ENCODE measurements around the gene MRPS9.

Gene MRPS9

DNA sequence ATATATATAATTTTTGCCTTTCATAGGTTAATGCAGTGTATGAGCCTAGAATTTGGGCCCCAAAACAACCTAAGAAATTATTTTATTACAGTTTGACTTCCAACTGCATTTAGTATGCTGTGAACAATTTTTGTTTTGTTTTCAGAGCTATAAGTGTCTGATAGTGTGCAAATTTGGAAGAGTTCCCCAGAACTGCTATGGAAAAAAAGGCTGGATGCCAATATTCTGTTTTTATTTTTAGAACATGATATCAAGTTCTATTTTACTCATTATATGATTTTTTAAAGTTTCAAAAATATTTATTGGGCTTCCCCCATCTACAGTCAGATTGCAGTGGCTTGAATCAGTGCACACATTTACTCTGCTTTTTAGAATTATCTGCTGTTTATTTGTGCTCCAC is 42.6 kb downstream of the MRPS9 start:
- no peak for DNase-seq

DNA sequence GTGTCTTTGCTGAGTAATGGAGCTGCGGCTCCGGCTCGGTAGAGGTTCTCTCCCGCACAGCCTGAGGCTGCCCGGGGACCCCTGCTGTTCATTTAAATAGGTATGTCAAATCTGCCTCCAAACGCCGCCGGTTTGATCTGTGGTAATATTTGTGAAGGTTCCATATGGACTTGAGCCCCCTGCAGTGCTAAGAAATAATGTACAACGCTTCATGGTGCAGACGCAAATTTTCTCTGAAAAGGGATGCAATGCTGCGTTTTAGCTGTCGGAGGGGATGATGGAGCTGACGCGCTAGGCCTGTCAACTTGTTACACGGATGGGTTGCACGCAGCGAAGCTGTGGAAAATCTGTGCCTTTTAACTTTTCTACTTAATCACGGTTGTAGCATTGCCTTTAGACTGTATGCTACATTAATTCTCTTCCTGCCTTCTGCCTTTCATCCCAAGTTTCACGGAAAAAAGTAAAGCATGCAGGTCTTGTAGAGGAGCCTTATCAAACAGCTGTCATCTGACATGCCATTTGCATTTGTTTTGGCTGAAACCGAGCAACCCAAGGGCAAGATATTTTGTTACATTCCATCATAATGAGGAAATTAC is 43.2 kb downstream of the MRPS9 start:
- no peak for DNase-seq

DNA sequence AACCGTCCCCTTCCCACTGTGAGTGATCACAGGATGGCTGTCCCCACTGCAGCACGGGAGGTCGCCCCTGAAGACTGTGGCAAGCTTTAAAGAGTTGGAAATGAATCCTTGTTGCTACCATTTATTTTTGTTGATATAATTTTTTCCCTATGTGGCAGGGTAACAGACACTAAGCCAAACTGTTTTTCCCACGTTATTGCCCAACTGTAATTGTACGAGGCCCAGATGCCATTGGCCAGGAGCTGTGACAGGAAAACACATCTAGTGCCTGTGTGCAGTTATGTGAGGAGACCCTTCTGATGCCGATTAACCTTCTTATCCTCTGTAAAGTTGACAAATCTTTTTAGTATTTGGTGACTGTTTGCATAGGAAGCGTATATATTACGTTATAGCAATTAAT is 44.2 kb downstream of the MRPS9 start:
- DNase-seq: no peak

DNA sequence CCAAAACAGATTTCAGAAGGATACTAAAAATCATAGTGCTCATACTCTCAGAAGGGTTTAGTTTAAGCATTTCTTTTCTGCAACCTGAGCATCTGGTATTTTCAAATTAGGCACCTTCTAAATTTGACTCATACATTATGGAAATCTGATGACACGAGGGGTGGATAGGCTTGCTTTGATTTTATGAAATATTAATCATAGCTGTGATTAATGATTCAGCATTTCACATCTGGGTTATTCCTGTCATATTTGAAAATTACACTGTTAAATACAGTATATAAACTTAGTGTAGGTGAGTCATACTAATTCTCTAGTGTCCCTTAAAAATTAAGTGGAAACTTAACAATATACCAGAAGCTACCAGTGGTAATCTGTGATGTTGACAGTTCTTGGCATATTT is 47.7 kb downstream of the MRPS9 start:
- DNase-seq: no peak

DNA sequence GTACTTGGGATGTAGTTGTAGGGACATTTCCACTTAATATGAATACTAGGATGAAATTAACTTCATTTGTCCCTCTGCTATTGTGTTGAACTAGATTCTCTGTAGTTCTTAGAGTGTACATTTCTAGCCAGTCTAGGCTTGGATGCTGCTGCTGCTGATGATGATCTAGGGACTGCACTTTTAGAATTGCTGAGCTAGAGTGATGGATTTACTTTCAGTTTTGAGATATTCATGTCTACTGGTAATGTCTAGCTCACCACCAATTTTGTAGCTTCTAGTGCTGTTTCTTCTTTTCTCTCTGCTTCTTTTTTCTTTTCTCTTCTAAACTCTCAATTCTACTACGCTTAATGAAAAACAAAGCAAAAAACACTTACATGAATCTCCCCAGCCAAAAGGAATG is 49.4 kb downstream of the MRPS9 start:
- no peak for DNase-seq

DNA sequence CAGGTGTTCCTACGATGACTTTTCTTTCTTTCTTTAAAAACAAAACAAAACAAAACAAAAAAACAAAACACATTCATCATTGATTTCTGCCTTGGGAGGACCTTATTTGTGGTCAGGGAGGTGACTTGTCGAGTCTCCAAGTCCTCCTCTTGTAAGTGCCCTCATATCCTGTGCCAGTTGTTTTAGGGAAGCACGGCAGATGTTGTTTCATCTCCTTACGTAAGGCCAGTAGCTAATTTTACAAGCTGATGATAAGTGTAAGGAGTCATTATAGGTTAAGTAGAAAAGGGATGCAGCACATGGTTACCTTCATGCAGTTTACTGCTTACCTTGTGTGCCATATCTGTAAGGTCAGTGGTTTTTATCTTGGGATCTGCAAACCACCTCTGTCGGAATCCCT is 52.2 kb downstream of the MRPS9 start:
- no peak for DNase-seq

DNA sequence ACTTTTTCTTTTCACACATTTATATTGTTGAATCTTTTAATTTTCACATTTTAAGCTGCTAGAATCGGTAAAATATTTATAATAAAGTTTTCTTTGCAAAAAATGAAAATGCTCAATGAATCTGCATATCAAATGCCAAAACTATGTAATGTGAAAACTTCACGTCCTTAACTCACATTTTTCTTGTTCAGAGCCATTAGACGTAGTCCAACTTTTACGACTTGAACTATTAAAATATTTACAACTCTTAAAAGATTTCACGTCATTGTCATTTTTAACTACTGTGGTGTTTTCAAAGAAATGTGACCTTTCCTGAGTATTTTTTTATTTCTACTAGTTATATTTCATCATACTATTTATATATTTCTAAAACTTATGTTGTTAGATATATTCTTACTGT is 54.9 kb downstream of the MRPS9 start:
- DNase-seq: no peak

DNA sequence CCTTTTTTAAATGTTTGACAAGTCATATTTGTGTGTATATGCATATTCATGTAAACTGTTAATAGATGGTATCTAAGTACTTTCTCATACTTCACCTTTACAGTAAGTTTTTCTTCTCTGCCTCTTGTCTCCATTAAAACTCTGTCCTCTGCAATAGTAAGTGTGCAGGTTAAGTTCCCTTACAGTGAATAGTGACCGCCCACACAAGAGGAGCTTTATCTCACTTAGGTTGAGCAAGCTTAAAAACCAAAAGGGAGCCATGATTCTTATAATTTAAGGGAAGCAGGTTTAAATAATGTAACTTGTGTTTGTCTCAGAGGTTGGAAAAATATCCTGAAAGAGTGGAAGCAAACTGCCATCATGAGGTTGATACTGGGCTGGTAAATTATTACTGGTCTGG is 61.3 kb downstream of the MRPS9 start:
- DNase-seq: no peak

DNA sequence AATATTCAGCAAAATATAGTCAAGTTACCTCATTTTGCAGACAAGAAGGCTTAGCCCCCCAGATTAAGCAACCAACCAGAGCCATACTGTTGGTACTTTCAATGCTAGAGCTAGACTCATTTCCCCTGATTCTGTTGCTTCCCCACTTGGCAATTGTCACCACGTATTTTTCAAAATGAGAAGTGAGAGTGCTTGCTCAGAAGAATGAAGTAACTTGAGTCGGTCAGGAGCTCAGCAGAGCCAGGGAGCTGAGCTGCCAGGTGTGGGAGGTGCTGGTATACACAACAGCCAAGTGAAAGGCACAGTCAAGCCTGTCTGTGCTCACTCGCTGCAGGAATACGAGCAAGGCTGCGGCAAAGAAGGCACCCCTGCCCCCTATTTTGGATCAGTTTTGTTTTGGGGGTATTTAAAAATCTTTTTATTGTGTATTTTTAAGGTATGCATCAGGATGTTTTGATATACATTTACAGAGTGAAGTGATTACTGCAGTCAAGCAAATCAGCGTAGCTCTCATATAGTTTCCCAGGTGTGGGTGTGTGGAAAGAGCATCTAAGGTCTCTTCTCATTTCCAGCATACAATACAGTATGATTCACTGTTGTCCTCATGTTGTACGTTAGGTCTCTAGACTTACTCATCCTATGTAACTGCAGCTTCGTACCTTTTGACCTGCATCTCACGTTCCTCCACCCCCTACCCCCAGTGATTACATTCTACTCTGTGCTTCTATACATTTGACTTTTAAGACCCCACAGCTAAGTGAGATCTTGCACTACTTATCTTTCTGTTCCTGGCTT is 62.4 kb downstream of the MRPS9 start:
- DNase-seq: no peak

DNA sequence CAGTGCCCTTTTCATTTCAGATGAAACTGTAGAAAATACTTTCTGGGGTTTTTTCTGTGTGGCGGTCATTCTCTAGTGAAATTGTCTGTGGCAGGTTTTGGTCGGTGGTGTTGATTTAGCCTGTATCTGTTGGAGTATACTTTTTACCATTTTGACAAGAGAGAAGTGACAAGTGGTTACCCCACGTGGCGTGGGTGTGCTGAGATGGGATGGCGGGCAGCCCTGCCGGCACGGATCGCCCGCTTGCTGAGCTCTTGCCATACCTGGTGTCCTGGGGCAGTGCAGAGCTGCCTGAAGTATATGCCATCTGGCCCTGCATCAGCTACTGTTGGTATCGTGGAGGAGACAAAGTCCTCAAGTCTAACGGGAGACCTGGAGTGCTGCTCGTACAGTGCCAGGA is 64.1 kb downstream of the MRPS9 start:
- no peak for DNase-seq

DNA sequence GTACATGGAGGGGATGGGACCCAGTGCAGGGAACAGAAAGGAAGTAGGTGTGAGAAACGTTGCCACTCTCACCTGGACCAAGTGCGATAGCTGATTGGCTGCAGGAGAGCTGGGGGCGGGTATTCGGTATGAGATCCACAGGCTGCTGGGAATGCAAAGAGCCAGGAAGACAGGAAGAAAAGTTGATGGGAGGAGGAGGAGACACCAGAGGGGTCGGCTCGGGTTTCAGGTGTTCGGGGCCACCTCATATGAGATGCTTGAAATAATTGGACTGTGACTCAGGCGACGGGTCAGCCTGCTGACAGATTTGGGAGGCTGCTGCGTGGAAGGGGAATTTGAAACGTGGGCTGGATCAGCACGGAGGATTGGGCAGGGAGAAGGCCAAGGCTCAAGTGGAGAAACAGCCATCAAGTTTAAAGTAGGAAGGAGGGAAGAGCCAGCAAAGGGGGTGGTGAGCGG is 65.1 kb downstream of the MRPS9 start:
- no peak for DNase-seq

DNA sequence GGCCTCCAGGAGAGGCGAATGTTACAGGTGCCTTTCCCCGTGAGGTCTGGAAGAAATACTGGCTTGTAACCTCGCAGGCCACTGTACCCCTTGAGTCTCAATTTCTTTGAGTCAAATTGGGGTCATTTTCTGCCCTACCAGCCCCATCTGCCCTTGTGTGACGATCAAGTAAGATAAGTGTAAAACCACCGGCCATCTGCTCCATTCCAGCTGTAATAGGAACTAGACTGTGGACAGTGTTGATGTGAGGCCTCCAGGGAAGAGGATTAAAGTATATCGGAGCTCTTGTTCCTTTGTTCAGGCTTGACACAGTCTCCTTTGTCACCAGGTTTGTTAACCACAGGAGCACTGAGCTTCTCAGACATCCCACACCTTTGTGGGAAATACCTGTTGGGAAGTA is 65.6 kb downstream of the MRPS9 start:
- no peak for DNase-seq

DNA sequence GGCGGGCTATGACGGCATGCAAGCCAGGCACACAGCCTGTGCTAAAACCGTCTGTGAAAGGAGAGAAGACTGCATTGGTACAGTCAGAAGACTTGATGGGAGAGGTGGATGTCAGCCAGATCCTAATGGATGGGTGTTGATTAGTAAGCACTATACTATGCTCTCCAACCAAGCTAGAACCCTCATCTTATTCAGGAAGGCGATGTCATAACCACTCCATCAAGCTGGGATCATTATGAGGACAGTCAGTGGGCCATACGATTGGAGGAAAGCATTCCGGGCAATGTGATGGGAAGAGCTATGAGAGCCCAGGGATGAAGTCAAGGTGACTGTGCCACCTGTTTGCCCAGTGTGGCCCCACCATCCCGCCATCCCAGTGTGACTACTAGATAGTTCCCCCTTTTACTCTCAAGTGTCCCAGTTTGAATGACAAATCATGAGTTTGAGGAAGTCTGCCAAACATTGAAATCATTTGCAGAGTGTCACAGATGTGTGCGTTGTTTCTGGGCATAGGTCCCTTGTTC is 66.4 kb downstream of the MRPS9 start:
- DNase-seq: no peak

DNA sequence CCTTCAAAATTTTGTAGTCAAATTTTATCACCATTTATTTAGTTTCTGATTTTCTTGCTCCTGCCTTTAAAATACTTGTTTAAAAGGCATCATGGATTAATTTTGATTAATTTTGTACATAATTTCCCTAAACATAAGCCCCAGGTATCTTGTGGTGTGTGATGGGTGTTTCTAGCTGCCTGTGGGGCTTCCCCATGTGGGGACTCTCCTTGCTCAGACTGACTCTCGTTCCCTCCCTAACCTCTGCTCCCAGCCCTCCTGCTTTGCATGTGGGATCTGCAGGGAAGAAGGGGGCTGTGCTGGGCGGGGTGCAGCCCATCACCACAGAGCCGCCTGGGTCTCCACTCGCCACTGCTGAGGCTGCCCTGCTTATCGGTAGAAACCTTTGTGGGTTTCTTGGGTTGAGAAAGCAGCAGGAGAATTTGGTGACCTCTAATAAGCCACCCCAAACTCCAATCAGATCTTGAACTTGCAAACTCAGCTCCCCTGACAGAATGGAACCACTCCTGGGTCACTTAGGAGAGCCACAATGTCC is 72.5 kb downstream of the MRPS9 start:
- no peak for DNase-seq

DNA sequence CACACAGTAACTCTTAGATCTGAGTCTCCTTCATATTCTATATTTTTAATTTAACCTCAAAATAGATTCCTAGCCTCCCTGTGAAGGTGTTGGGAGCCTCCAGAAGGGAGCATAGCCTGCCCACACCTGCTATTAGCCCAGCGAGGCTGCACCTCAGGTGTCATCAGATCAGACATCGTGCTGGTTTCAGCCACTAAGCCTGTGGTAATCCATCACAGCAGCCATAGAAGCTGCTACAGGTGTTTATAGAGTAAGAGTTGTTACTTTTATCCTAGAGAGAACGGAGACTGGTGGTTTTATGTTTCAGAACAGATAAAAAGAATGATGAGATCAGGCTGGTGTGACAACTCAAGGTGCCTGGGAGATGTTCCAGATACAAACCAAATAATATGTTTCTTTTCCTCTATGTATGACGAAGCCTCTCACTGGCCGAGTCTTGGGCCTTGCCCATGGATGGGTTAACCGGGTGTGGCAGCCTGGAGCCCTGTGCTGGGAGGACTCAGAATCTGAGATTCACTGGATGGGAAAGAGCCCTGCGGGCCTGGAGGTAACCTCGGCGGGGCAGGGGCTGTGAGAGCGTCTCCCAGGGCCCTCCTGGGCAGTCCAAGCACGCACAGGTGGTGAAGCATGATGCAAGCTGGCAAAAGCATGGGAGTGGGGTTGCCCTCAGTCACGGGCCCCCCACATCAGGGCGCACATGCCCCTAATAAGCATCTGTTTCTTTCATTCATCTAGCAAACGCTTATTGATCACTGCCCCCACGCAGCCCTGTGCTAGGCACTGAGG is 73.7 kb downstream of the MRPS9 start:
- no peak for DNase-seq

DNA sequence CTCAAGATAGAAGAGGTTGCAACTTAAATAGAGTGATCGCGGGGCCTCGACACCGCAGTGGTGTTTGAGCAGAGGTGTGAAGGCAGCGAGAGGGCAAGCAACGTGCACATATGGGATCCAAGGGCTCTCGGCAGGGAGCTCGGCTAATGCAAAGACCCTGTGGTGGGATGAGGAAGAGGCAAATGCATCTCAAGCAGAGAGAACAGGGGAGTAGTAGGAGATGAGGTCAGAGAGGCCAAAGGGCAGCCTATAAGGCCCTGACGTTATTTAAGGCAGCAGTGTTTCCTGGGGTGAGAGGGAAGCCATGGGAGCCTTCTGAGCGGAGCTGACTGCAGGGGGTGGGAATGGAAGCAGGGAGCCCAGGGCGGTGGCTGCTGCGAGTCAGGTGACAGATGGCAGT is 74.5 kb downstream of the MRPS9 start:
- DNase-seq: no peak

DNA sequence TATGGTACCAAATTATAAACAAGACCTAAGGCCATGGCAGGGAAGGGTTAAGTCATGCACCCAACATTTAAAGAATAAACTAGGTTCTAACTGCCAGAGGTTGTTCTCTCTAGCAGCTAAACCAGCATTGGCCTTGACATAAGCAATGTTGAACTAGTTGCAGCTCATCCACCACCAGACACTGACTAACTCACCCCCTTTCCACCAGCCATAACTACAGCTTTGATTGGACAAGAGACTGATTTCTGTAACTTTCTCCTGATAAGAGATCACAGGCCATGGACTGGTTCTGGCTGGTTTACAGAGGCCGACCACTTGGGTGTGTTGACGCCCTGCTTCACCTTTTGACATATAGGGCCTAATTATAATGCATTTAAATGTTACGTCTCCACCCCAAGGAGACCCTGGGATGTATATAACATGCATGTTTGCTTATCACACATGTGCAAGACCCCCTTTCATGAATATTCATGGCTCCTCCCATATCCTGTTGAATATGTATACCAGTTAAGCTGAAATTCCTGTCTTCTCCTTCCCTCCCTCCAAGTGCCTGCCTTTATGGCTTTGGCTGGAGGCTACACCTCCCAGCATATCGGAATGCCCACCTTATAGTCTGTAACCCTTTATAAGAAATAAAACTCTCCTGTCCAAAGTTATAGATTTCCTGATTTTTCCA is 75.9 kb downstream of the MRPS9 start:
- no peak for DNase-seq

DNA sequence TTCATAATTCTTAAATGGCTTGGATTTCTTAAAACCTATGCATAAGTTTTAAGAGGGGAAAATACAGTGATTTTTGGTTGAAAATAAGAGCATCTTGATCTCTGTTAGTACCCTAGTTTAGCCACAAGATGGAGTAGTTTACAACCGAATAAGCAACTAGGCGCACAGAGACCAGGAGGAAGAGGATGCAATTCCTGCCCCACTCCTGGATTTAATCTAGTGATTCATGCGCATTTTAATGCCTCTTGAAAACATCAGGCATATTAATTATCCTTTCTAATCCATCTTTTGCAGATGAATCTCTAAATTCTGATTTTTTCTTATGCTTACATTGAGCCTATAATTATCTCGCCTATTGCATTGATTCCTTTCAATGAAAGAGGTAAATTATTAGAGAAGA is 76.7 kb downstream of the MRPS9 start:
- peak; percentile 65 for DNase-seq

DNA sequence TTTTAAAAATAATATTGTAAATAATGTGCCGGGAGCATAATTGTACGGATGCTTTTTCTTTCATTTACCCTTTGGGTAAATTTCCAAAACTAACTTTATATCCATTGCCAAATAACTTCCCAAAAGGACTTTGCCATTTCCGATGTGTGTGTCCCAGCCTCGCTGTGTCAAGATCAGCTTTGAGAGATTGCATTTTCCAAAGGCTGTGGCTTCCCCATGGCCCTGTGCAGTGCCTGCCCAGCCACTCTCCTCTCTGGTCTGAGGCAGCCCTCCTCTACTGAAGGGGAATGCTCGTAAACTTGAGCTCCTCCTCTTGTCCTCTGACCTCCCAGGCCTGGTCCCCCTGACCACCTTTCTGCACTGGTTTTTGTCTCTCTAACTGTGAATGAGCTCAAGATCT is 78.5 kb downstream of the MRPS9 start:
- no peak for DNase-seq

DNA sequence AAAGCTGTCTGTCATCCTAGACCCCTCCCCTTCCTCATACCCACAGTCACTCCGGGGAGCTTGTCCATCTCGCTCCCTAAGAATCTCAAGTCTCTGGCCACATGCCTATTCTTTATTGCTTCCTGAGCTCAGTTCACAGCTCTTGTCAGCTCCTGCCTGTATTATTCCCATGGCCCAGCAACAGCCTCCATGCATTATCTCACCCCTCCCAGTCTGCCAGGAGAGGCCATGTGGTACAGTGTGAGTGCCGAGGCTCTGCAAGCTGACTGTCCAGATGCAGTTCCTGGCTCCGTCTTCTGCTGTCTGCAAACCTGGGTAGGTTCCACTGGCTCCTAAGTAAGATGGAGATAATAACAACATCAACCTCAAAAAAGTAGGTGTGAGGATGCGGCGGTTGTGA is 79.7 kb downstream of the MRPS9 start:
- DNase-seq: no peak

DNA sequence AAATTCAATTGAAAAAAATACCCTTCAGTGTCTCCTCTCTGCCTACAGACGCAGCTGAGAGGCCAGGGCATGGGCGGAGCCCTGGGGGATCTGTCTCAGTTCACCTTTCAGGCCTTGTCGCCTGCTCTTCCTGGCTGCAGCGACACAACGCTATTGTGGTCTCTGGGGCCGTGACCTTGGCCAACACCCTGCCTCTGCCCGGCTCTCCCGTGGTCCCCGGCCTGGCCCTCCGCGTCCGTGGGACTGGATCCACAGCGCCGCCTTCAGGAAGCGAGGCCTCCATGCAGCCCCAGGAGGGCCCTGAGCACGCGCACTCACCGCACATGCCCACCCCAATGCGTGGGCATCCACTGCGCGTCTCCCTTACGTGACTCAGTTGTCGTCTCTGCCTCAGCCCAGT is 81.1 kb downstream of the MRPS9 start:
- no peak for DNase-seq

DNA sequence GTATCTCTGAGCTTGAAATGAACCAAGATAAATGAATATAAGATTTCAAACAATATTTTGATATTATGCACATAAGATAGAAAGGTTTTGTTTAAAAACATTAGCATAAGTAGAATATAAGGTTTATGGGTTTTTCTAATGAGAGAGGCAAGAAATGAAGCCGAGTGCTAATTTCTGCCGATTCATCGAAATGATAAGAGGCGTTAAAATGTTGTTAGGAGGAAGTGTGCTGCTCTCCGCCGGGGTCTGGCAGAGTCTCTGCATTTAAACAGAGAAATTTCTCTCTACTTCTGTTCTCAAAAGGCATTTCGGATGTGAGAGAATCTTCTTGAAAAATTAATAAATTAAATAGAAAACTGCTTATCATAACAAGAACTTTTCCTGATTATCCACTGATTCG is 83.6 kb downstream of the MRPS9 start:
- DNase-seq: no peak

DNA sequence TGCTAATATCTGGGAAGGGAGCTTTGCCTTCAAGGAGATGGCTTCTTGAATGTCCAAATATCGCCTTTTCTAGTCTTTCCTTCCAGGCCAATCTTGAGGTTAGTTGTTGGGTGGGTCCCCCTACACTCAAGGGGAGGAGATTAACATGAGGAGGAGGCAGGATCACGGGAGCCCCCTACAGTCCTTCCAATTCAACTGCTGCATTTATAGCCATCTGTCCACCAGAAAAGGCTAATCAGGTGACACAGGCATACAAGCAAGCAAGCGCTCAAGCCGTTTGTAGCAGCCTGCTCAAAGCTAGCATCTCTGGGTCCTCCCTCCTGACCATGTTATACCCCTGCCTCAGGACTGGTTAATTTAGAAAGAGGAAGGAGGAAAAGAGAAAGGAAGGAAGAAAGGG is 87.6 kb downstream of the MRPS9 start:
- DNase-seq: no peak

Measured in NCI-H1105 treated with DMSO at 0.1 percent for 48 hours (cell line).